Left colon (tissue), 2 donors: ENCODE data around the gene INAVA. TPM values are rescaled to one million over a fixed set of nuclear protein-coding genes. Genes with fewer than 3 reads are reported as not detected.

ENCODE experiments used
- ATAC-seq: fragments of 200-7000 bp; cut with Tn5 transposase; one replicate; pipeline ENCODE4 v1.9.1; 2020; ENCODE audit warnings: mild to moderate bottlenecking, moderate library complexity
- DNase-seq, 2 donors: peaks; one replicate each; pipeline ENCODE4 v3.0.0-alpha.2; 2020
- intact Hi-C, 2 donors: fragments of 100-400 bp; cut with DNase I in 1 of 2; cut with micrococcal nuclease in 1 of 2; formaldehyde crosslinking; loops; one replicate each; pipeline versions ENCODE4 v1.11.2 to v1.14.0; 2022; cut with DNase I, micrococcal nuclease
- long read RNA-seq: library from polyadenylated mRNA; unstranded; transcript quantifications from one replicate; pipeline ENCODE4 v2.0.0, GENCODE V29; 2021
- total RNA-seq, 2 donors: library from RNA; stranded (reverse); fragmentation: NEBNext Ultra II Directional; extraction: Animal tissue kit (Norgen Biotek cat#: 25700); gene quantifications; one replicate each; pipeline ENCODE4 v1.2.1, GENCODE V29; 2021
- donor health status: DM: no; HTN: no; CAD: no.
- donor health status: DM: yes; HTN: yes; CAD: no.

INAVA gene, protein sequence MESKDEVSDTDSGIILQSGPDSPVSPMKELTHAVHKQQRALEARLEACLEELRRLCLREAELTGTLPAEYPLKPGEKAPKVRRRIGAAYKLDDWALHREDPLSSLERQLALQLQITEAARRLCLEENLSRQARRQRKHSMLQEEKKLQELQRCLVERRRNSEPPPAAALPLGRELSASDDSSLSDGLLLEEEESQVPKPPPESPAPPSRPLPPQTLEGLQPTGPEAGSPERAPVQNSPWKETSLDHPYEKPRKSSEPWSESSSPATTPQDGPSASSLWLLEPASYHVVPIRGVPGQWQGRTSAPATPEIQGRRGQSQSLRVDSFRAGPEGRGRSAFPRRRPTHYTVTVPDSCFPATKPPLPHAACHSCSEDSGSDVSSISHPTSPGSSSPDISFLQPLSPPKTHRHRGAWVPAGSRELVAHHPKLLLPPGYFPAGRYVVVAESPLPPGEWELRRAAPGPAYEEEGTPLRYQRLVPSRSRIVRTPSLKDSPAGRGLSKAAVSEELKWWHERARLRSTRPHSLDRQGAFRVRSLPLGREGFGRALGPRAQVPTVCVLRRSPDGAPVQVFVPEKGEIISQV
- 100 to 1,000 TPM; 172 to 195 TPM for total RNA-seq
- long read RNA-seq, partial matches to known transcripts, result 41 of 88 reads
- long read RNA-seq, other reads (novel, unspliced or antisense), result 47 of 88 reads

DNA sequence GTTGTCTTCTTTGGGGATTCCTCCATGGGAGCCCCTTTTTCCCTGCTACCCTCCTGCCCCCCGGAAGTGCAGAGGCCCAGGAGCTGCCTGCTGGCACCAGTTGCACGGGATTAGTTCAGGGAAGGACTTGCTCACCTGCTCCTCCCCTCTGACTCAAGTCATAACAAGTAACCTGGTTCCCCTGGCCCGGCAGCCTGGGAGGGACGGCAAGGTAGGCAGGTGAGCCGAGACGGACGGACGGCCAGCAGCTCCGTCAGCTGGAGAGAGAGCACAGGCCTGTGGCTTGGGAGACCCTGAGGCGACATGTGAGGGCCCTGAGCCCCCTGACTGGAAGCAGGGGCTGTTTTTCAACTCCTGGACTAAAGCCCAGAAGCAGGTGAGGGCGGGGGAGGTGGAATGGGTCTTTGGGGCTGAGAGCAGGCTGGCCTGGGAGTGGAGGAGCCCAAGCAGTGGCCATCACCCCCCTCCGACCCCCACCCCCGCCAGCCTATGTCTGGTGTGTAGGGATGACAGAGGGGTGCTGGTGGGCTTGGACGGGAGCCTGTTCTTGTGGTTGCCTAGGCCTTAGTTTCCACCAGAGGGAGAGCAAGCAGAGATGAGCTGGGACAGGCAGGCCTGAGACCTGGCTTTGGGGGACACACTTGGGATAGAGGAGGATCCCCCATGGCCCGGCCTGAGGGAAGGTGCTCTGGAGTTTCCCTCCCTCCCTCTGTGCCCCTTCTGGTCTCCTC is at the start of gene INAVA:
INAVA (plus strand) TSS at position 189 of the 731 bp plus-strand sequence. CDS start 3,501 bp downstream, outside the sequence.
- ATAC-seq, result peak; percentile 53
- intact Hi-C loops, result no loop called here
- DNase-seq, result peak; percentile 82 to 88

DNA sequence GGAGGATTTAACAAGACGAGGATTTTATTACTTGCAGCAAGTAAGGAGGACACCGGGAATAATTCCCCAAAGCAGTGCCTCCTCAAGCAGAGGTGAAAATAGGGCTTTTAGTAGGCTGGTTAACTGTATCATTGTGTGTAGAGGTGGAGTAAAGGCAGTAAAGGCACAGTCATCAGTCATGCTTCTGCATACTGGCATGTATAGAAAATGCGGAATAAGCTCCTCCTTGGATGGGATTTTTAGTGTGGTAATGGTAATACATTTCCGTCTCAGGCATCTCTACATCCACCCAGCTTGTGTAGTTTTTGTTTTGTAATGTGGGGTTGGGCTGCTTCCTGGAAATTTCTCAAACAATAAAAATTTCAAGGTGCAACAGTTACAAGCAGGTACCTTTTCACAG is 49.3 kb upstream of the INAVA start:
- ATAC-seq, result no peak
- DNase-seq, result no peak
- intact Hi-C loops, result no loop called here

DNA sequence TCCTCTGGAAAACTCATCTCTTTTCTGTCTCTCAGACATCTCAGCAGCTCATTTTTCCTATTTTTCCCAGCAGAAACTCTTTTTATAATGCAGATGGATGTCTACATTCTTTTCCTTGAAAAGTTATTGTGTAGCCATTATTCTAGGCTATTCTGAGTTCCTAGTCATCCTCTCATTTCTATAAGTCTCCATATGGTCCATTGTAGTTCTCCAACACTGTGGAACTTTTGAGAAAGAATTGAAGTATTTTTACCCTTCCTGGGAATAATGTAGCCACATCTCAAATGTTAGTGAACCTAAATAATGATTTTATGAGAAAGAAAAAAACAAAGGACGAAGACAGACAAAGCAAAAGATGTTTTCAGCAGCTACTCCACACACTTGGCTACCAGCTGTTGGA is 48.3 kb upstream of the INAVA start:
- no peak for DNase-seq
- ATAC-seq, result no peak
- intact Hi-C loops, result no loop called here

DNA sequence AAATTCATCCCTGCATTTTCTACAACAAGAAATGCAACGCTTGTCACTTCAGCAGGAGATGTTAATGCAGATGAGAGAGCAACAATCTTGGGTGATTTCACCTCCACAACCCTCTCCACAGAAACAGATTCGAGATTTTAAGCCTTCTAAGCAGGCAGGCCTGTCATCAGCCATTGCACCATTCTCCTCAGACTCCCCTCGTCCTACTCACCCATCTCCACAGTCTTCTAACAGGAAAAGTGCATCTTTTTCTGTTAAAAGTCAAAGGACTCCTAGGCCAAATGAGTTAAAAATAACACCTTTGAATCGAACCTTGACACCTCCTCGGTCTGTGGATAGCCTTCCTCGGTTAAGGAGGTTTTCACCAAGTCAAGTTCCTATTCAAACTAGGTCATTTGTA is 45.3 kb upstream of the INAVA start:
- intact Hi-C loops, result no loop called here
- no peak for DNase-seq
- no peak for ATAC-seq

DNA sequence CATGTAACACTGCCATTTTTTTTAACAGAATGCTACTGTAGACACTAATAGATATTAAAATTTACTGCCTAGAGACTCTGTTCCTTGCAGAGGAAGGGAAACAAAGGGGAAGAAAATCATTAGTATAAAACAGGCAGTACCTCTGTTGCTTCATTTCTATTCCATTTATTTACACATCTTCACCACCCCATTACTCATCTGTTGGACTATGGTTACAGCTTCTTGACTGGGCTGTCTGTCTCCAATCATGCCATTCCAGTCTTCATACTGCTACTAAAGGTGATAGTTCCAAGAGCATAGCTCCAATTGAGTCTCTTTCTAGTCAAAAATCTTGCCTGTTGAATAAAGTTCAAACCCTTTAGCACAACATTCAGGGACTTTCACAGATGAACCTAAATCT is 44.1 kb upstream of the INAVA start:
- no peak for ATAC-seq
- intact Hi-C loops, result no loop called here
- no peak for DNase-seq

DNA sequence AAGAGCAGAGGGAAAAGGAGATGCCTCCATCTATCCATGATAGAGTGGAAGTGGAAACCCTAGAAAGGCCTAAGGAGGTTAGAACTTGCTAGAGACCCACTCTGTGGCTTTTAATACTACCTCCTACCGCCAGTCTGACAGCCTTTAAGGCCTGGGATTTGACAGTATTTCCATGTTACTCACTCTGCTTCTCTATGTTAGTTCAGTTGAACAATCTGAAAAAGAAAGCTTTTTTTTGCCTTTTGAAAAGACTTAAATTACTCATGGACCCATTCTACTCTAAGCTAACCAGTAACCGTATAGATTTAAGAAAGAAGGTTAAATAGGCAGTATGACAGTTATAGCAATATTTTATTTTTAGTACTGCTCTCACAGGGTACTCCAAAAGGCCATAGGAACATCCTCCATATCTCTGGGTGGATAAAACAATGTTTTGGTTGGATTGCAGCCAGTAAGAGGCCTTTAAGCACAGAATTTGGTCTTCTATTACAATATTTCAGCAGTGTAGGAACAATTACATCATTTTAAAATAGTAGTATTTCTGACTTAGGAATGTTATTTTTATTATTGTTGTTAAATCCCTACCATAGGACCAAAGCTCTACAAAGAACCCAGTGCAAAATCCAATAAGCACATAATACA is 37.9 kb upstream of the INAVA start:
- ATAC-seq (no peak), DNase-seq (no peak)
- intact Hi-C loops, result no loop called here

DNA sequence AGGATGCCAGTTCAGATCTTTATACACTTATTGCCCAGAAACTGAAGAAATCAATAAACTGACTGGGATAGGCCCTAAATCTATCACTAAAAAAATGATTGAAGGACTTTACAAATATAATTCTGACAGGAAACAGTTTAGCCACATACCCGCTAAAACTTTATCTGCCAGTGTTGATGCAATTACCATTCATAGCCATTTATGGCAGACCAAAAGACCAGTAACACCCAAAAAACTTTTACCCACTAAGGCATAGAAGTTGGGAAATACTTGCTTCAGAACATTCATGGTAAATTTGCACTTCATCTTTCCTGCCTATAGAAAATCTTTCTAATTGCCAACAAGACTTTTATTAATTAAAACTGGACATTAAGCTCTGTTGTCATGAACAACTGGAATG is 36.9 kb upstream of the INAVA start:
- no peak for ATAC-seq

DNA sequence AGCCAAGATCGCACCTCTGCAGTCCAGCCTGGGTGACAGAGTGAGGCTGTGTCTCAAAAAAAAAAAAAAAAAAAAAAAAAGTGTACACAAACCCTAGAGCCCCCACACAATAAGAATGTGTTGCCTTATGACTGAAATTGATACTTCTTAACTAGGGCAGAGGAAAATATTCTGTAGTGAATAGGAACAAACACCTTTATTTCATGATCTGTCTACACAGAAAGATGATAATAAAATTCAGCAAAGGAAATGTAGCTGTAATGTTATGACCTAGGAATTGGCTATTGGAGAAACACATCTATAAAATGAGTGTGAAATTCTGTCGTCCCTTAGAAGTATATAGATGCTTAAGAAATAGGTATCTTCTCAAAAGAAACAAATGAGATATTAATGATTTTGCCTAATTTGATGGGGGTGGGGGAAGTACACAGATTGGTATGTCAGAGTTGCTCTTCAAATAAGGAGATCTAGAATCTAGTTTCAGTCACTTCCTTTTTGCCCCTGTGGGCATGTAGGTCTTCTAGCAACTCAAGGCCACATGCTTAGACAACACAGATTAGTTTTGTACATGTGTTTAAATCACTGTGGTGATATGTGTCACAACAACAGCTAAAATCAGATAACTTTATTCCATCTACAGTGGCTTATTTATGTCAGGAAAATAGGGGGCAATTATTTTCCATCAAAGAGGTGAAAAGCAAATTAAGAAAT is 32.6 kb upstream of the INAVA start:
- ATAC-seq (no peak), DNase-seq (no peak)
- intact Hi-C loops, result no loop called here

More for the DNA sequence above, 36.9 kb upstream of the INAVA start:
- intact Hi-C loops, result no loop called here
- no peak for DNase-seq

DNA sequence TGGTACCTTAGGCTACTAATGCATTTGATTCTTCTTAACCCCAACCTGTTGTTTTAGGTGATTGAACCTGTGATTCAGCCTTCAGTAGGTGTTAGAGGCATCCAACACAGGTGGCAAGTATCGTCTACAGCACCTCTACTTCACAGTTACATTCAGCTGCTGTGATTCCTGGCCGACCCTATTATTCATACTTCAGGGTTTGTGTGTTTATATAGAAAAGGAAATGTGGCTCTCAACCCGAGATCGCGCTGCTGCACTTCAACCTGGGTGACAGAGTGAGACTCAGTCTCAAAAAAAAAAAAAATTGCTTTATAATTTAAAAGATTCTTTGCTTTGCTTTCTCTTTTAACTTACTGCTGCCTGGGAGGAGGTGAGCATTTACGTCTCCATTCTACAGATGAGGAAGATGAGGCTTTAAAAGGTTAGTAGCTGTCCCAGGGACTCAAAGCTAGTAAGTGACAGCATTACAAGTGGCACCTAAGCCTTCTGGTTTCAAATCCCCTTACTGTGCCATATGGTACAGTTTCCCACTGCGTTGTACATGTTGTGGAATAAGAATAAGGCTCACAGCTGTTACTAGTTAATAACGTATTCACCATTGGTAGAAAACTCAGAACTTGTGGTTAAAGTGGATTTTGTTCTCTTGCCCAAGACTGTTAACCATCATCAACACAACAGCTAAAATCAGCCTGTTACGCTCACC is 31.8 kb upstream of the INAVA start:
- intact Hi-C loops, result no loop called here
- DNase-seq (no peak), ATAC-seq (no peak)

DNA sequence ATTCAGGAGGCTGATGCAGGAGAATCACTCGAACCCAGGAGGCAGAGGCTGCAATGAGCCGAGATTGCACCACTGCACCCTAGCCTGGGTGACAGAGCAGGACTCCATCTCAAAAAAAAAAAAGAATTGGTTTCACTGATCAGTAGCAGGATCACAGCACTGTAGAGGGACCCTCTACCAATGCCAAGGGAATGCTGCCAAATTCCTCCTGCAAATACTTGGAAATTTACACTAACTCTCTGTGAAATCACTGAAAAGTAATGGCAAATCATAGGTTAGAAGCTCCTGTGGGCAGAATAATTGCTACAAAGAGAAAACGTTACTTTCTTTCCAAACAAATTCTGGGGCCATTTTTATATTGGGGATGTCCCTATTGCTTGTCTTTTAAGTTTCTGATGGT is 28.6 kb upstream of the INAVA start:
- intact Hi-C loops, result no loop called here
- DNase-seq (no peak), ATAC-seq (no peak)

DNA sequence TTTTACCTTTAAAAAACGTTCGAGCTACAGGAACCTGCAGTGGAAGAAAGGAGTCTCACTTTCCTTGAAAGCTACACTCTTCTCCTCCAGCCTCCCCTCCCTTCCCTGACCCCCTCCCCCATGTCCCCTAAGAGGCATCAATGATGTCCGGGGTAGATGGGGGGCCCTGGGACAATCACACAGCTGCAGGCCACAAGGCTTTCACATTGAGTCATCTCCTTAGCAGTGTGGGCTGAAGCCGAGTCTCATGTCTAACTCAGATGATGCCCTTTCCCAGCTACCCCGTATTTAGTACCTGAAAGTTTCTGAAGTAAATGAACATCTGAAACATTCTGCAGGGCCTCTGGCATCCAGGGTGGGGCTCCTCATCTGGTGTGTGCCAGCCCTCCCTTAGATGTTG is 28.2 kb upstream of the INAVA start:
- intact Hi-C loops, result no loop called here
- peak in 1 of 2 donors; percentile 39 for DNase-seq
- ATAC-seq, result peak; percentile 32

DNA sequence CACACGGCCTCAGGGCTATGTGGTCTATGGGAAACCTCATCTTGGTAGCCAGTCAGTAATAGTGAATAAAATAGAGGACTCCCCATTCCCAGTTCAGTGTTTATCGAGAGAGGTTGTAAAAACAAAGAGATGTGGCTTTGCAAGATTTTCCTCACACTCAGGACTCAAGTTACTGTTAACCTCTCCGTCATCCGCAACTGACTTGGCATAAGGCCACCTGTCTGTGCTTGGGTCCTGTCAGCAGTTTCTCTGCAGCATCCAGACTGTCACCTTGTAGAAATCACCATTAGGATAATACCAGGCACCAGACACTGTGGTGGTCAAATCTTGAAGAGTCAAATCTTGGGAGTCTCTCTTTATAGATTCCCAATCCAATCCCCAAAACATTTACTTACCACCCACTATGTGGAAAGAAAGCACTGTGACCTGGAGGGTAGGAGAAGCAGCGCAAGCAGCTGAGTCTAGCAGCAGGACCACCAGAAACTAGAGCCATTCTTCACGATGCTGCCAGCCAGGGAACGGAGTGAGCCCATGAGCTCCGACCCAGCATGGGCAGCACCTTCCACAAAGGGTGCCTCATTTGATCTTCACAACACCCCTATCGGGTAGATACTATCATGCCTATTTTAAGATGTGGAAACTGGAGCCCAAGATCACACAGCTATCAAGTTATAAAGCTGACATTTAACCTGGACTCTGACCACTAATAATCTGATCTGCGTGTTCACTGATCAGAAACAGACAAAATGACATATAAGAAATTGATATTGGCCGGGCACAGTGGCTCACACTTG is 27.5 kb upstream of the INAVA start:
- ATAC-seq, result no peak
- no peak for DNase-seq
- intact Hi-C loops, result no loop called here

DNA sequence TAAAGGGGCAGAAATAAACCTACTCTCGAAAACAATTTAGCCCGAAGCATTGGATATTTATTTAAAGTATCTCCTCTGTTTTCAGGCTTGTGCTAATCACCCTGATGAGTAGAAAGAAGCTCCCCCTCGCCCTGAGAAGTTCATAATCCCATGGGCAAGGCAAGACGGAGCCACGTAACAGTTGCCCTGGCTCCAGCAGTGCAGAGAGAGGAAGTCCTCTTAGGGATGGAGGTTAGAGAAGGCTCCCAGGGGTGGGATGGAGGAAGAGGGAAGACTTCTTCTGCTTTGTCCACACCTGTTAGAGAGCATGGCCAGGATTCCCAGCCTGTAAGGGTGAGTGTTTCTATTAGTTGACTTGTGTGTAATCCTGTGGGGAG is 25.3 kb upstream of the INAVA start:
- DNase-seq (no peak), ATAC-seq (no peak)
- intact Hi-C loops, result no loop called here

DNA sequence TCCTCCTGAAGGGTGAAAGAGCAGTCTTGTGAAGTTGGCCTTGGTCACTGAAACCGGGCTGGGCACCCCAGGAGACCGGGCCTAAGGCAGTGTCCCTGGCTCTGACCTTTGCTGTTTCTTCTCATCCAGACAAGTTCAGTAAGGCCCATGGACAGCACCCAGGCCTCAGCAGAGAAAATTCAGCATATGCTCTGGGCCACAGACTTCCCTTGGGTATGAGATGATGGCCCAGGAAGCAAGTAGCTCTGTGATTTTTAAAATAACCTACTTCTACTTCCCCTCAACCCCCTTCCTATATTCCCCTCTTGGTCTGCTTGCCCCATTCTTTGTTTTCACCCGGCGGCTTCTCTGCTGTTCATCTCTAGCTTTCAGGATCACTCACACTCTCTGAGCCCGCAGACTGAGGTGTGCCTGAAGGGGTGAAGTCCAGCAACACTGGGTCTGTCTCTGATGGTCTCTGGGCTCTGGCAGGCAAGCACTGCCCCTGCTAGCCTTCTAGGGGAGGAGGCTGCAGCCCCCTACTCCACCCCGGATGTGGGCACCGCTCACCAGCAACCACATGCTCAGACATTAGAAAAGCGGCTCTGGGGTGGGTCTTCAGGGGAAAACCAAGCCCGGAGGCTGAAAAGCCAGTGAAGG is 24.8 kb upstream of the INAVA start:
- ATAC-seq (no peak), DNase-seq (no peak)
- intact Hi-C loops, result no loop called here

DNA sequence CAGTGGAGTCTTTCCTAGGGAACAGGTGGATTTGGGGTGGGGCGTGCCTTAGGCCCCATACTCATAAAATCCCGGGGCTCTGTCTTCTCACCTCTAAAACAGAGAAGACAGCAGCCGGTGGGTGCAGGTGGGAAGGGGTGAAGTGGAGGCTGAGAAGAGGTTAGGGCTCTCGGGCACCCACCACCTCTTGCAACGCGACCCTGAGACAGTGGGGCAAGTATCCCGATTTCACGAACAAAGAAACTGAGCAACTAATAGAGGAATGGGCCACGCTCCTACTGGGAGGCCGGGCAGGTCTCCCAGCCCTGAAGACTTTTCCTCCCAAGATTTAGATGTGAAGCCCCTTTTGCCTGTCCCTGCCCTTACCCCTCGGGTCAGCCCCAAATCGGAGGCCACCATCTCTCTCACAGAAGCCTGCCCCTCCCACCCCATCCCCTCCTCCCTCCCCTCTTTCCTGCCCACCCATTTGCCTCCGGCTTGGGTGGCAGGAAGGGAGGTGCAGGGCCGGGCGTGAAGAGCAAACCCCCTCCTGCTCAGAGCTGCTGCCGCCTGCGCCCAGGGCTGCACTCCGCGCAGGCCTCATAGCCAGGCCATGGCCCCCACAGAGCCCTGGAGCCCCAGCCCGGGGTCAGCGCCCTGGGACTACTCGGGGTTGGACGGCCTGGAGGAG is 22.1 kb upstream of the INAVA start, which contains the start of gene GPR25:
GPR25 (plus strand) TSS at position 536 of the 670 bp plus-strand sequence; CDS start at position 593, 57 bp downstream.
- intact Hi-C loops, result no loop called here

DNA sequence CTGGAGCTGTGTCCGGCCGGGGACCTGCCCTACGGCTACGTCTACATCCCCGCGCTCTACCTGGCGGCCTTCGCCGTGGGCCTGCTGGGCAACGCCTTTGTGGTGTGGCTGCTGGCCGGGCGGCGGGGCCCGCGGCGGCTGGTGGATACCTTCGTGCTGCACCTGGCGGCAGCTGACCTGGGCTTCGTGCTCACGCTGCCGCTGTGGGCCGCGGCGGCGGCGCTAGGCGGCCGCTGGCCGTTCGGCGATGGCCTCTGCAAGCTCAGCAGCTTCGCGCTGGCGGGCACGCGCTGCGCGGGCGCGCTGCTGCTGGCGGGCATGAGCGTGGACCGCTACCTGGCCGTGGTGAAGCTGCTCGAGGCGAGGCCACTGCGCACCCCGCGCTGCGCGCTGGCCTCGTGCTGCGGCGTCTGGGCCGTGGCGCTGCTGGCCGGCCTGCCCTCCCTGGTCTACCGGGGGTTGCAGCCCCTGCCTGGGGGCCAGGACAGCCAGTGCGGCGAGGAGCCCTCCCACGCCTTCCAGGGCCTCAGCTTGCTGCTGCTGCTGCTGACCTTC is 21.5 kb upstream of the INAVA start:
- DNase-seq, result no peak
- peak; percentile 71 for ATAC-seq
- intact Hi-C loops, result no loop called here

More for the DNA sequence above, 22.1 kb upstream of the INAVA start, which contains the start of gene GPR25:
- DNase-seq, result no peak
- ATAC-seq, result no peak
